ENCODE measurements around the gene C2orf92. TPM values are rescaled to one million over a fixed set of nuclear protein-coding genes. Genes with fewer than 3 reads are reported as not detected.

Gene C2orf92
- polyA plus RNA-seq, 3 donors, result 7.9 TPM; not detected in 2

DNA sequence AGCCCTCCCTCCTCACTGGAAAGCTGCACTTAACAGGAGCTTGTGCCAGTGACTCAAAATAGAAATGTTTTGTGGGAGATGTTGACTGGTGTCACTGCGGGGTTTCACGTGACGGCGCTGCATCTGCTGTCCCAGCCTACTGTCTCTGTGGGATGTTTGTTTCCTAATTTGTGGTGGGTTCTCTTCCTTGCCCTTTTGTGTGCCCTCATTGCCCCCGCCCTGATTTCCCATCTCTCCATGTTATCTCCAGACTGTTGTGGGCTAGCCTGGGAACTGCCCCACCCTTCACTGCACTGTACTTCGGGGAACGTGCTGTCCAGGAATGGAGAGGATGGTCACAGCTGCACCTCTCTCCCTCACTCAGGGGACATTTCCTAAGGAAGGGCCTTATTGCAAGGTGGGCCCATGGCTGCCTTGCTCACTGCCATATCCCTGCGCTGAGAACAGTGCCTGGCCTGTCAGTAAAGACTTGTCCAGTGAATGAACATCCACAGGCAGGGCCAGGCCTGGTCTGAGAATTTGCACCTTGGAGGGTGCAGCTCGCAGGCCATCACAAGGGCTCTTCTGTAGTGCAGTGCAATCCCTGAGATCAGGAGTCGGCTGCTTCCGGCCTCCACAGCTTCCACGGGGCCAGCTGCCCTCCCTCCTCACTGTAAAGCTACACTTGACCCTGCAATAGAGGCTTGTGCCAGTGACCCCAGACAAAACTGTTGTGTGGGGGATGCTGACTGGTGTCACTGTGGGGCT, 61.9 kb downstream of the C2orf92 start:
- no peak for DNase-seq
- Histone ChIP-seq H3K9me3 (replicated peaks in 1 of 2; ENCODE audit: control insufficient read depth in 1 of 2, insufficient read depth in 1 of 2, low read length in 2 of 2) (peaks cover 0 to 11% of the 10 kb centered on the region in 2 donors), H3K27ac (ENCODE audit: low read depth in 1 of 2, low read length in 2 of 2) (no peak overlapping the region), H2AFZ (ENCODE audit: insufficient read depth, low read depth, low read length, poor library complexity, severe bottlenecking) (no peak overlapping the region), H3K9ac (ENCODE audit: insufficient read depth, low read length, poor library complexity, severe bottlenecking) (no peak overlapping the region), H3K79me2 (ENCODE audit: insufficient read depth, low read length) (no peaks in the 10 kb centered on the region), H3K4me3 (replicated peaks in 1 of 3; ENCODE audit: low read depth in 2 of 3, low read length in 3 of 3) (no peak overlapping the region), H4K20me1 (ENCODE audit: insufficient read depth, low read length) (no peaks in the 10 kb centered on the region), H3K36me3 (replicated peaks in 1 of 2; ENCODE audit: control insufficient read depth in 1 of 2, insufficient read depth in 2 of 2, low read length in 2 of 2) (no peaks in the 10 kb centered on the region), H3K4me1 (ENCODE audit: control insufficient read depth in 1 of 2, insufficient read depth in 2 of 2, low read length in 2 of 2) (no peaks in the 10 kb centered on the region), H3K4me2 (replicated peaks; ENCODE audit: extremely low read depth, low read length, poor library complexity, severe bottlenecking) (no peak overlapping the region), H3K27me3 (ENCODE audit: control insufficient read depth in 2 of 2, insufficient read depth in 2 of 2, low read length in 2 of 2) (no peaks in the 10 kb centered on the region)
- peaks cover 0 to 21% (median 13%) of the 10 kb centered on the region in 7 donors for H3K9me3 Mint-ChIP-seq
- H3K36me3 Mint-ChIP-seq, result no peaks in the 10 kb centered on the region
- no peaks in the 10 kb centered on the region for H3K4me1 Mint-ChIP-seq
- peaks cover 0 to 2% (median 2%) of the 10 kb centered on the region in 3 donors for H3K27me3 Mint-ChIP-seq (ENCODE audit: low read depth in 3 of 3)
- intact Hi-C loops (cut with micrococcal nuclease), result no loop called here
- no peak overlapping the region for H3K4me3 Mint-ChIP-seq
- H3K27ac Mint-ChIP-seq, result no peak overlapping the region
- WGBS (ENCODE audit: insufficient coverage), result 91% methylated on average over 8 of the region's 12 CpGs
- TF ChIP-seq, protein P1, sequence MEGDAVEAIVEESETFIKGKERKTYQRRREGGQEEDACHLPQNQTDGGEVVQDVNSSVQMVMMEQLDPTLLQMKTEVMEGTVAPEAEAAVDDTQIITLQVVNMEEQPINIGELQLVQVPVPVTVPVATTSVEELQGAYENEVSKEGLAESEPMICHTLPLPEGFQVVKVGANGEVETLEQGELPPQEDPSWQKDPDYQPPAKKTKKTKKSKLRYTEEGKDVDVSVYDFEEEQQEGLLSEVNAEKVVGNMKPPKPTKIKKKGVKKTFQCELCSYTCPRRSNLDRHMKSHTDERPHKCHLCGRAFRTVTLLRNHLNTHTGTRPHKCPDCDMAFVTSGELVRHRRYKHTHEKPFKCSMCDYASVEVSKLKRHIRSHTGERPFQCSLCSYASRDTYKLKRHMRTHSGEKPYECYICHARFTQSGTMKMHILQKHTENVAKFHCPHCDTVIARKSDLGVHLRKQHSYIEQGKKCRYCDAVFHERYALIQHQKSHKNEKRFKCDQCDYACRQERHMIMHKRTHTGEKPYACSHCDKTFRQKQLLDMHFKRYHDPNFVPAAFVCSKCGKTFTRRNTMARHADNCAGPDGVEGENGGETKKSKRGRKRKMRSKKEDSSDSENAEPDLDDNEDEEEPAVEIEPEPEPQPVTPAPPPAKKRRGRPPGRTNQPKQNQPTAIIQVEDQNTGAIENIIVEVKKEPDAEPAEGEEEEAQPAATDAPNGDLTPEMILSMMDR (IDR thresholded peaks at IDR 0.05), result no peak

DNA sequence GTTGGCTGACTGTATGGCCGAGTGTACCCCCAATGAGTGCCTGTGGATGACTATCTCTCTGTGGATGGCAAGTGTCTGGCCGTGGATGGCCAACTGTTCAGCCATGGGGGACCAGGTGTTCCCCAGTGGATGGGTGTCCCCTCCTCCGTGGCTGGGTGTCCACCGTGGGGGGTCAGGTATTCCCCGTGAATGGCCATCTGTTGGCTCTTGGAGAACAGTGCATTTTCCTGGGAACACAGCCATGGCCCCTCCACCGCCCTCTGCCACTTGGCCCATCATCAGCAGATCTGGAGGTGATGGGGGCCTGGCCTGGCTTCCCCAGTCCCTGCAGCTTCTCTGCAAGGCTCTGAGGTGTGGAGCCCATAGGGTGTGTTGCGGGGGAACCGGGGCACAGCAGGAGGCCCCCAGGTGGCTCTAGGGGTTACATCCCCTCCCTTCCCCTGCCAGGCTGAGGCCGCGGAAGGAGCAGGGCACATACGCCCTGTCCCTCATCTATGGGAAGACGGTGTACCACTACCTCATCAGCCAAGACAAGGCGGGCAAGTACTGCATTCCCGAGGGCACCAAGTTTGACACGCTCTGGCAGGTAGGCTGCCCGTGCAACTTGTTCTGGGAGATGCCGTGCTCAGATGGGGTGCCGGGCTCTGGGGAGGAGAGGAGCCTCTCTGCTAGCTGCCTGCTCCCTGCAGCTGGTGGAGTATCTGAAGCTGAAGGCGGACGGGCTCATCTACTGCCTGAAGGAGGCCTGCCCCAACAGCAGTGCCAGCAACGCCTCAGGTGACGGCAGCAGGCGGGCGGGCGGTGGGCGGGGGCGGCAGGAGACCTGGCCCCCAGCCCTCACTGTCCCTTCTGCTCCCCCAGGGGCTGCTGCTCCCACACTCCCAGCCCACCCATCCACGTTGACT, 63.2 kb downstream of the C2orf92 start:
- Histone ChIP-seq H3K4me2 (replicated peaks; ENCODE audit: extremely low read depth, low read length, poor library complexity, severe bottlenecking) (no peak overlapping the region), H3K79me2 (ENCODE audit: insufficient read depth, low read length) (no peaks in the 10 kb centered on the region), H3K27ac (ENCODE audit: low read depth in 1 of 2, low read length in 2 of 2) (no peak overlapping the region), H3K27me3 (ENCODE audit: control insufficient read depth in 2 of 2, insufficient read depth in 2 of 2, low read length in 2 of 2) (no peaks in the 10 kb centered on the region), H3K9ac (ENCODE audit: insufficient read depth, low read length, poor library complexity, severe bottlenecking) (no peak overlapping the region), H3K4me1 (ENCODE audit: control insufficient read depth in 1 of 2, insufficient read depth in 2 of 2, low read length in 2 of 2) (no peaks in the 10 kb centered on the region), H3K9me3 (replicated peaks in 1 of 2; ENCODE audit: control insufficient read depth in 1 of 2, insufficient read depth in 1 of 2, low read length in 2 of 2) (peaks cover 0 to 11% of the 10 kb centered on the region in 2 donors), H3K36me3 (replicated peaks in 1 of 2; ENCODE audit: control insufficient read depth in 1 of 2, insufficient read depth in 2 of 2, low read length in 2 of 2) (no peaks in the 10 kb centered on the region), H2AFZ (ENCODE audit: insufficient read depth, low read depth, low read length, poor library complexity, severe bottlenecking) (no peak overlapping the region), H3K4me3 (replicated peaks in 1 of 3; ENCODE audit: low read depth in 2 of 3, low read length in 3 of 3) (no peak overlapping the region), H4K20me1 (ENCODE audit: insufficient read depth, low read length) (no peaks in the 10 kb centered on the region)
- no peaks in the 10 kb centered on the region for H3K36me3 Mint-ChIP-seq
- no peak overlapping the region for H3K27ac Mint-ChIP-seq
- DNase-seq, result no peak
- intact Hi-C loops (cut with micrococcal nuclease), result no loop called here
- peaks cover 0 to 2% (median 2%) of the 10 kb centered on the region in 3 donors for H3K27me3 Mint-ChIP-seq (ENCODE audit: low read depth in 3 of 3)
- H3K4me3 Mint-ChIP-seq, result no peak overlapping the region
- H3K9me3 Mint-ChIP-seq, result peaks cover 0 to 18% (median 13%) of the 10 kb centered on the region in 7 donors
- no peaks in the 10 kb centered on the region for H3K4me1 Mint-ChIP-seq
- 99% methylated on average over 17 of the region's 28 CpGs for WGBS (ENCODE audit: insufficient coverage)
- TF ChIP-seq, protein P1 (IDR thresholded peaks at IDR 0.05), result no peak
